GM12874 (cell line): ENCODE data around the gene HNRNPA1L2.

Source experiments
- TF ChIP-seq, protein P1 (sequence below): IDR thresholded peaks from 2 replicates; pipeline ENCODE4 v1.5.1; 2011; ENCODE audit warnings: low read depth, mild to moderate bottlenecking, control low read depth, low read length, moderate library complexity; ENCODE audit not compliant: insufficient read depth

HNRNPA1L2 gene

DNA sequence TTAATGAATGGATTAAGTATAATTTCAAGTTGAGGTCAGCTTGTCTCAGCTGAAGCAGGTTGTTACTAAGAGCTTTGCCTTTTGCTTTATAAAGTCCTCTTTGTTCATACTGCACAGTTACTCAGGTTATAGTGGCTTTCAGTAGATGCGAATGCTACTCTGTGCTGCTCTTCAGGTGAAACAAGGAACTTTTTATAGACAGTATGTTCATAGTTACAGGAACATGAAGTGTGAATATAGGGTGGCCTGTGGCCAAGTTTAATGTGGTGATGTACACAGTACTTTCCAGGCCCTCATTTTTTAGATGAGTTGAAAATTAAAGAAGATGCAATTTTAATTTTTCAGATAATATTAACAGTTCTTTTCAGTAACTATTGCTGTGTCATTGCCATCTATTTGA, 31.2 kb downstream of the HNRNPA1L2 start:
- TF ChIP-seq, protein P1, sequence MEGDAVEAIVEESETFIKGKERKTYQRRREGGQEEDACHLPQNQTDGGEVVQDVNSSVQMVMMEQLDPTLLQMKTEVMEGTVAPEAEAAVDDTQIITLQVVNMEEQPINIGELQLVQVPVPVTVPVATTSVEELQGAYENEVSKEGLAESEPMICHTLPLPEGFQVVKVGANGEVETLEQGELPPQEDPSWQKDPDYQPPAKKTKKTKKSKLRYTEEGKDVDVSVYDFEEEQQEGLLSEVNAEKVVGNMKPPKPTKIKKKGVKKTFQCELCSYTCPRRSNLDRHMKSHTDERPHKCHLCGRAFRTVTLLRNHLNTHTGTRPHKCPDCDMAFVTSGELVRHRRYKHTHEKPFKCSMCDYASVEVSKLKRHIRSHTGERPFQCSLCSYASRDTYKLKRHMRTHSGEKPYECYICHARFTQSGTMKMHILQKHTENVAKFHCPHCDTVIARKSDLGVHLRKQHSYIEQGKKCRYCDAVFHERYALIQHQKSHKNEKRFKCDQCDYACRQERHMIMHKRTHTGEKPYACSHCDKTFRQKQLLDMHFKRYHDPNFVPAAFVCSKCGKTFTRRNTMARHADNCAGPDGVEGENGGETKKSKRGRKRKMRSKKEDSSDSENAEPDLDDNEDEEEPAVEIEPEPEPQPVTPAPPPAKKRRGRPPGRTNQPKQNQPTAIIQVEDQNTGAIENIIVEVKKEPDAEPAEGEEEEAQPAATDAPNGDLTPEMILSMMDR, result no peak

DNA sequence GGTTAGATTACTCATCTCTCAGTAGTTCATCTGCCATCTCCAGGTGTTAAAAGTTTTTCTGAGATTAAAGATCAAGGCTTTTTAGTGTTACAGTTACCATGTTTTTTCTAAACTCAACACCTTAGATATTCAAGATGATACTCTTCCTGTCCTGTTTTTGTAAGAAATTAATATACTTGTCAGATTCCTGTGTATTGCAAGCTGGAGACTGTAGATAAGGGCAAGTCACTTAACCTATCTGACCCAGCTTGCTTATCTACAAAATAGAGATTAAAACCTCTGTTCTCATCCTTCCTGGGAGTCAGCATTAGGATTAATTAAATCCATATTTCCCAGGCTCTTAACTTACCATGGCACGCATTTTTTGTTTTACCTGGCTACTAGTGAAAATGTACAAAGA, 35.6 kb downstream of the HNRNPA1L2 start:
- TF ChIP-seq, protein P1, result no peak

DNA sequence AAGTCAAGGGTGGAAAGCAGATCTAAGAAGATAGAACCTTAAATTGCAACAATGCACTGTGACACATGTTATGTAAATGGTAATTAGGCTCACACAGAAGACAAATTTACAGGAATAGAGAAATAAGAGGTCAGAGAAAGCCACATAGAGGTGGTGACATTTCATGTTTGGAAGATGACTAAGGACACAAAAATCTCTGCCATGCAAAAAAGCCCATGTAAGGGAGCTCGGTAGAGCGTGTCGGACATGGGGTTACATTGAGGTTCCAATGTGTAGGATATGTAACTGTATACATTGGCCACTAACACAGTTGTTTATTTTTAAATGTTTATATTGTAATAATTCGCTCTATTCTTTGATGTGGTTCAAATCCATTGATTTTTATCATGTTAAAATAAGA, 44.1 kb downstream of the HNRNPA1L2 start:
- TF ChIP-seq, protein P1, result no peak
